HL-60/S4 (cell line): ENCODE results near the gene NDUFS3.

Source experiments
- in situ Hi-C: fragments of 300-500 bp; cut with MboI; formaldehyde crosslinking; loops from 2 replicates; pipeline ENCODE4 v1.14.3; 2022; ENCODE audit warnings: low sequenced_read_pairs

Gene NDUFS3

GRCh38 chr11:47628026-47628425 lies 49.2 kb downstream of the NDUFS3 start:
- in situ Hi-C loops = no loop called here

DNA sequence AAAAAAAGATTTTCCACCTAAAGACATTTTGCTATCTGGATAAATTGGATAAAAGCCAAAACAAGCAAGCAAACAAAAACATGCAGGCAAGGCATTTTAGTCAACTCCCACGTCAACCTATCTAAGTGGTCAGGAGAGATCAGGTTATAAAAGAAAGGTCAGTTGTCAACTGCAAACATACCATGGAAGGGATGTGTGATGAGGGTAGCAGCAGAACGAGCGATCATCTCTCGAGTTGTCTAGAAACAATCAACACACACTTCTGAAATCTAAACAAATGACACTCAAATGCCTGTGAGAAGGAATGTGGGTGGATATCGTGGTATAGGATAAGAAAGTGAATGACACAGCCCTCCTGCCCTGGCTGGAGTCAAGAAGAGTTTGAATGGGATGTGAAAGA lies 52.6 kb downstream of the NDUFS3 start:
- in situ Hi-C loops = no loop called here
